GM23338 (cell line): ENCODE data around the gene NCBP1. TPM values are rescaled to one million over a fixed set of nuclear protein-coding genes. Genes with fewer than 3 reads are reported as not detected.

Source experiments
- ATAC-seq: fragments of 200-7000 bp; cut with Tn5 transposase; 3 replicates; pipeline ENCODE4 v1.9.1; 2020
- DNase-seq: peaks from one replicate; pipeline ENCODE4 v3.0.0-alpha.2; 2015; ENCODE audit warnings: low spot score
- H2AFZ ChIP-seq: fragments of 200-600 bp; sonication (generic); 2 replicates; pipeline ENCODE4 v1.8.0; 2016; ENCODE audit warnings: antibody characterized with exemption, mild to moderate bottlenecking, moderate library complexity
- H3F3A ChIP-seq: fragments of 200-600 bp; sonication (generic); replicated peaks from 2 replicates; pipeline ENCODE4 v1.8.0; 2017; ENCODE audit warnings: antibody characterized with exemption, mixed run types, low read depth
- H3K27ac ChIP-seq: fragments of 200-600 bp; sonication (generic); 2 replicates; pipeline ENCODE4 v1.6.1; 2016; ENCODE audit warnings: low read depth
- H3K27me3 ChIP-seq: fragments of 200-600 bp; sonication (generic); 2 replicates; pipeline ENCODE4 v1.8.0; 2016; ENCODE audit warnings: mild to moderate bottlenecking, mixed run types, moderate library complexity; ENCODE audit not compliant: insufficient read depth
- H3K36me3 ChIP-seq: fragments of 200-600 bp; sonication (generic); 2 replicates; pipeline ENCODE4 v1.8.0; 2016; ENCODE audit warnings: mild to moderate bottlenecking; ENCODE audit not compliant: insufficient read depth
- H3K4me1 ChIP-seq: fragments of 200-600 bp; sonication (generic); 2 replicates; pipeline ENCODE4 v1.8.0; 2016; ENCODE audit warnings: mild to moderate bottlenecking, moderate library complexity; ENCODE audit not compliant: insufficient read depth
- H3K4me2 ChIP-seq: fragments of 200-600 bp; sonication (generic); 2 replicates; pipeline ENCODE4 v1.7.1; 2017; ENCODE audit warnings: mixed run types
- H3K4me3 ChIP-seq: fragments of 200-600 bp; sonication (generic); 2 replicates; pipeline ENCODE4 v1.6.1; 2016; ENCODE audit warnings: mixed run types
- H3K79me2 ChIP-seq: fragments of 200-600 bp; sonication (generic); replicated peaks from 2 replicates; pipeline ENCODE4 v1.8.0; 2017; ENCODE audit warnings: mild to moderate bottlenecking; ENCODE audit not compliant: insufficient read depth
- H3K9me2 ChIP-seq: fragments of 200-600 bp; sonication (generic); 2 replicates; pipeline ENCODE4 v1.8.0; 2017; ENCODE audit not compliant: insufficient read depth
- H4K20me1 ChIP-seq: fragments of 200-600 bp; sonication (generic); replicated peaks from 2 replicates; pipeline ENCODE4 v1.8.0; 2017; ENCODE audit warnings: mild to moderate bottlenecking; ENCODE audit not compliant: insufficient read depth
- H3K27ac Mint-ChIP-seq: 2 replicates; pipeline ENCODE4 v1.8.0; 2020; ENCODE audit warnings: inconsistent platforms, mild to moderate bottlenecking, moderate library complexity, mixed read lengths
- H3K27me3 Mint-ChIP-seq: 3 replicates; pipeline ENCODE4 v1.8.0; 2022; ENCODE audit warnings: low read depth, mild to moderate bottlenecking, moderate library complexity, mixed read lengths, inconsistent platforms; ENCODE audit not compliant: insufficient read depth, poor library complexity
- H3K36me3 Mint-ChIP-seq: 3 replicates; pipeline ENCODE4 v1.8.0; 2021; ENCODE audit warnings: low read depth, mild to moderate bottlenecking, inconsistent platforms, moderate library complexity, mixed read lengths
- H3K4me1 Mint-ChIP-seq: 3 replicates; pipeline ENCODE4 v1.8.0; 2020; ENCODE audit warnings: mild to moderate bottlenecking, inconsistent platforms, mixed read lengths
- H3K4me3 Mint-ChIP-seq: 3 replicates; pipeline ENCODE4 v1.8.0; 2021; ENCODE audit warnings: moderate library complexity, mild to moderate bottlenecking, inconsistent platforms, mixed read lengths
- H3K9me3 Mint-ChIP-seq: 3 replicates; pipeline ENCODE4 v1.8.0; 2020; ENCODE audit warnings: moderate library complexity, mild to moderate bottlenecking, inconsistent platforms, mixed read lengths
- CTCF ChIP-seq, 2 experiments: fragments of 200-600 bp in 1 of 2; sonication (generic) in 1 of 2; conservative IDR thresholded peaks; 2 replicates each; pipeline versions ENCODE4 v1.5.1 to v1.6.1; 2016 to 2017; ENCODE audit warnings: antibody characterized with exemption in 2 of 2, low read depth in 2 of 2, mild to moderate bottlenecking in 2 of 2, moderate library complexity in 1 of 2
- EZH2phosphoT487 ChIP-seq: fragments of 200-600 bp; sonication (generic); IDR thresholded peaks from one replicate; pipeline ENCODE4 v1.8.1; 2018; ENCODE audit warnings: antibody characterized with exemption; ENCODE audit not compliant: unreplicated experiment
- ZNF462 ChIP-seq: fragments of 250-450 bp; sonication (Bioruptor Pico); IDR thresholded peaks from 2 replicates; pipeline ENCODE4 v1.5.0; 2020; ENCODE audit warnings: mild to moderate bottlenecking, moderate library complexity
- polyA plus RNA-seq: library from polyadenylated mRNA; unstranded; fragments of >200 nt; fragmentation: Nextera tagmentation; extraction: Ambion mirVana; gene quantifications from 2 replicates; pipeline ENCODE4 v1.2.1, GENCODE V29; 2016
- total RNA-seq: library from RNA; depleted of rRNA; stranded (reverse); fragments of >200 nt; shearing (Covaris generic); gene quantifications from 2 replicates; pipeline ENCODE4 v1.2.3, GENCODE V29; 2014

NCBP1 gene
- total and polyA plus RNA-seq, 2 experiments from 2014 or later: 43.9 to 60.2 TPM

GRCh38 chr9:97665742-97666141 lies 32.1 kb downstream of the NCBP1 start:
- Mint-ChIP-seq H3K27ac (no peak overlapping the region), H3K4me3 (no peak overlapping the region), H3K27me3 (no peaks in the 10 kb centered on the region), H3K9me3 (no peaks in the 10 kb centered on the region), H3K4me1 (no peaks in the 10 kb centered on the region), H3K36me3 (peaks cover 76% of the 10 kb centered on the region)
- no peaks in the 10 kb centered on the region for H3K27me3 ChIP-seq
- peaks cover 71% of the 10 kb centered on the region for H3K36me3 ChIP-seq
- no peaks in the 10 kb centered on the region for H3F3A ChIP-seq
- no peak overlapping the region for H3K27ac ChIP-seq
- ATAC-seq (no peak), DNase-seq (no peak)
- H3K79me2 ChIP-seq: no peaks in the 10 kb centered on the region
- no peaks in the 10 kb centered on the region; the same call in 1 of the 2 replicates for H4K20me1 ChIP-seq
- TF ChIP-seq CTCF (conservative IDR thresholded peaks at IDR 0.05; ENCODE audit: low read depth in 2 of 2) (no peak), EZH2phosphoT487 (no peak), ZNF462 (no peak)
- H3K4me1 ChIP-seq: no peaks in the 10 kb centered on the region
- no peak overlapping the region for H3K4me2 ChIP-seq
- no peak overlapping the region for H2AFZ ChIP-seq
- H3K9me2 ChIP-seq: no peaks in the 10 kb centered on the region
- no peak overlapping the region for H3K4me3 ChIP-seq
